Renal cortex interstitium (tissue), 11 donors: ENCODE data around the gene RNF207. TPM values are rescaled to one million over a fixed set of nuclear protein-coding genes. Genes with fewer than 3 reads are reported as not detected.

ENCODE experiments used
- DNase-seq, 11 donors: peaks; one replicate each; pipeline ENCODE4 v3.0.0-alpha.2; 2013; ENCODE audit warnings: low read depth in 9 of 11, low spot score in 4 of 11; ENCODE audit errors: extremely low read depth in 1 of 11
- polyA plus RNA-seq, 3 donors: library from polyadenylated mRNA; unstranded; fragments of 120-200 nt; gene quantifications; one replicate each; pipeline ENCODE4 v1.2.1, GENCODE V29; 2013; ENCODE audit not compliant: insufficient read length in 3 of 3

The RNF207 gene
- polyA plus RNA-seq, 3 donors = 20.0 to 52.0 (median 25.4) TPM

GRCh38 chr1:6170116-6170741 lies 35.7 kb upstream of the RNF207 start:
- no peak for DNase-seq

DNA sequence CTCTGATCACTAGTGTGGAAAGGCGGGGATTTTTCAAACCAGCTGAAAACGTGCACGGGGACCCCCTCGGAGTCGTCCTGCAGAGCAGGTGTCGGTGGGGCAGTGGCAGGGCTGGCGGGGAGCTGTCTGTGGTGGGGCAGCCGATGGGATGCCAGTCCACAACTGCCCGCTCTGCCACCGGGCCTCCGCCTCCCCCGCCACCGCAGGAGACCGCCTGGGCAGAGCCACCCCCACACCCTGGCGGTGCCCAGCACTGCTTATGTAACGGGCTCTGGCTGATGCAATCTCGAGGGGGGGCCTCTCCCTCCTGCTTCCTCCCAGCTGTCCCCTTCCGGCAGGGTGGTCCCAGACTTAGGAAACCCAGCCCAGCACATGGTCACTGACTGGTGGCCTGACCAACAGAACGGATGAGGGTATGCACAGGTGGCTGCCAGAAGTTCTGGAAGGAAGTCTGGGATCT lies 35.1 kb upstream of the RNF207 start:
- no peak for DNase-seq

DNA sequence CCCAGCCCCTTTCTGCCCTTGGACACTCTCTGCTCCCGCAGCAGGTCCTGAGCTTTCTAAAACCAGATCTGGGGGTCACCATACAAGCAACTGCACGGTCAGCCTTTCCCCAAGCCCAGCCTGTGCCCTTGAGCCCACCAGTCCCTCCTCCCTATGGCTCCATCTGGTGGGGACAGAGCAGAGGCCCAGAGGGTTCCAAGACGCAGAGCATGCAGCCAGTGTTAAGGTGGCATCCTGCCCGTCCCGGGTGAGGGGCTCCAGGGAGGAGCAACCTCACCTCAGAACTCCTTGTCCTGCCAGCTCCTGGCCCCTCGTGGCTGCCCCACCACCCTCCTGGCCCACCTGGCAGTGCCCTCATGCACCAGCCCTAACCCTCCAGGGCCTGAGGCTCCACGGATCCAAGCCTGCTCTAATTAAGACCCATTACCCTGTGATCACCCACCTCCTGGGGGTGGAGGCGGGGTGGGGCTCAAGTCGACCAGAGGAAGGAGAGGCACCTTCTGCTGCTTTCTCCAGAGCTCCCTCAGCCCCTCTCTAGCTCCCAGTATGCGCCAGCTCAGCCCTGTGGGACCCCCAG lies 34.3 kb upstream of the RNF207 start:
- no peak for DNase-seq

DNA sequence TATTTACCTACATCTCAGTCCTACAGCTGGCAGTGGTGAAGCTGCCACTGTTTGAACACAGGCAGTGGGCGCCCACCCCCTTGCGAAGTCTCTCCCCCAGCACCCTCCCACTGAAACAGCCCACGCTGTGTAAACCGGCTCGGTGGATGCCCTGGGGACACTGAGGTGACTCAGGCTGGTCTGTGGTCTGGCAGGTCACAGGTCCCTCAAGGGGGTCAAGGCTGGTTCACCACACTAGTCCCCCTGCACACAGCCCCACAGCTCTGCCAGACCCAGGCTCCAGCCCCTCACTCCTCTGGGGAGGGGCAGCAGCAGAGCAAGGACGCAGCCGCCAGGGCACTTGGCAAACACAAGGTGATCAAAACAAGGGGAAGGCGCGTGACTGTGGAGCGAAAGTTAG lies 33.4 kb upstream of the RNF207 start:
- no peak for DNase-seq

DNA sequence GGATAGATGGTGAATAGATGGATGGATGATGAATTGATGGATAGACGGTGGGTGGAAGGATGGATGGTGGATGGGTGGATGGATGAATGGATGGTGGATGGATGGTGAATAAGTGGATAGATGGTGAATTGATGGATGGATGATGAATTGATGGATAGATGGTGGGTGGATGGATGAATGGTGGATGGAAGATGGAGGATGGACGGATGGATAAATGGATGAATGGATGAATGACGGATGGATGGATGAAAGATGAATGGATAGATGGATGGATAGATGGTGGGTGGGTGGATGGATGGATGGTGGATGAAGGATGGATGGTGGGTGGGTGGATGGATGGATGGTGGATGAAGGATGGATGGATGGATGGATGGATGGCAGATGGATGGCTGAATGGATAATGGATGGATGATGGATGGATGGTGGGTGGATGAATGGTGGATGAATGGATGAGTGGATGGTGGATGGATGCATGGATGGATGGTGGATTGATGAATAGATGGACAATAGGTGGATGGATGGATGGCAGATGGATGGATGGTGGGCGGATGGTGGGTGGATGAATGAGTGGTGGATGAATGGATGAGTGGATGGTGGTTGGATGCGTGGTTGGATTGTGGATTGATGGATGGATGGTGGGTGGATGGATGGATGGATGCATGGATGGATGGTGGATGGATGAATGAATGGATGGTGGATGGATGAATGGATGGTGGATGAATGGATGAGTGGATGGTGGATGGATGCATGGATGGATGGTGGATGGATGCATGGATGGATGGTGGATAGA lies 31.1 kb upstream of the RNF207 start:
- no peak for DNase-seq

DNA sequence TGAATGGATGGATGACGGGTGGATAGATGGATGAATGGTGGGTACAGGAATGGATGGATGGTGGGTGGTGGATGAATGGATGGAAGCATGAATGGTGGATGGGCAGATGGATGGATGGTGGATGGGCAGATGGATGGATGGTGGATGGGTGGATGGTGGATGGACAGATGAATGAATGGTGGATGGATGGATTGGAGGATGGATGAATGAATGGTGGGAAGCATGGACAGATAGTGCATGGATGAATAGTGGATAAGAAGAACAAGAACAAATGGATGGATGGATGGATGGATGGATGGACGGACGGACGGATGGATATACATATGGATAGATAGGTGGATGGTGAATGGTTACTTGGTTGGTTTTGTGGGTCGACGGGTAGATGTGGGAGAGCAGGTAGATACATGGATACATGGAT lies 30.5 kb upstream of the RNF207 start:
- DNase-seq = no peak

DNA sequence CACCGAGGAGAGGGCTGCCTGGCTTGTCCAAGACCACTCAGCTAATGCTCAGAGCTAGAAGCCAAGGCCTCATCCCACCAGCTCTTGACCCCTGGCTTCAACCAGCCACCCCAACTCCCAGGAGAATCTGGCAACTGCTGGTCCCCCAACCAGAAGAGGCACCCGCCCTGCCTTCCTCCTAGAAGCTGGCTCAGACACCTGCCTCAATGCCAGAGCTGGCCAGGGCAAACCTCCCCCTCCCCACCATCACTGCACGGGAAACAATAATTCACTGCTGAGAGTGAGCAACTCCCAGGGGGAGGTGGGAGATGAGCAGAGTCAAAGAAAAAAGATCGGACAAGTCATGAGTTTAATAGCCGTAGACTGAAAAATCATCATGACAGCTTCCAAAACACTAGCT lies 29.1 kb upstream of the RNF207 start:
- no peak for DNase-seq

- no peak for DNase-seq
Observed at GRCh38 chr1:6177681-6178380, 28.1 kb upstream of the RNF207 start.

DNA sequence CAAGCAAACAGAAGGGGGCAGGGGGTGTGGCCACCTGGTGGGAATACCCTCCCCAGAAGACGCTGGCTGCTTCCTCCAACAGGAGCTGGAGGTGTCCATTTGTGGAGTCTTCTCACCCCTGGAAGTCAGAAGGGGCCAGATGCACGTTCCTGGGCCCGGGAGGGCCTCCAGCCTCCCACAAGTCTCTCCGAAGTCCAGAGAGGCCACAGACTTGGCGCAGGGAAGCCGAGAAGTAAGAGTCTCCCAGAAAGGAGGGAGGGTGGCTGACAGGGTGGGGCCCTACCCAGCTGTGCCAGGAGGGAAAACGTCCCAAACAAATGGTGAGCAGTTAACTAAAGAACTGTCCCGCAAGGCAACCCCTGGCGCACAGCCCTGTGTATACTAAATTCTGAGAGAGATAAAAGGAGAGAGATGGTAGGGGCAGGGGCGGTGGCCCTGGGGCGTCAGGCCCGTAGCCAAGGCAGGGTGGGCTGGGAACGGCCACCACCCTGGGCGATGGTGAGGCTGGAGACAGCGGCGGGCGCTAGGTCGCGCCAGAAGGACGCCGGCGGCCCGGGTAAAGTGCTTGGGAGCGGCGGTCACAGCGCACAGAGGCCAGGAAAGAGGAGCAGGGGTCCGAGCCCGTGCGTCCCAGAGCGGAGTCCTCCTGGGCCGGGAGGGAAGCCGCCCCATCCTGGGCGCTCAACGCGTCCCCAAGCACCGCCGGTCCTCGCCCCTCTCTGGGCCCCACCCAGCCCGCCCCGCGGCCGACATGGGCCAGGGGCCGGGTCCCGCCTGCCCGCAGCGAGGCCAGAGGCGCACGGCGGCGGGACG lies 27.0 kb upstream of the RNF207 start:
- no peak for DNase-seq

DNA sequence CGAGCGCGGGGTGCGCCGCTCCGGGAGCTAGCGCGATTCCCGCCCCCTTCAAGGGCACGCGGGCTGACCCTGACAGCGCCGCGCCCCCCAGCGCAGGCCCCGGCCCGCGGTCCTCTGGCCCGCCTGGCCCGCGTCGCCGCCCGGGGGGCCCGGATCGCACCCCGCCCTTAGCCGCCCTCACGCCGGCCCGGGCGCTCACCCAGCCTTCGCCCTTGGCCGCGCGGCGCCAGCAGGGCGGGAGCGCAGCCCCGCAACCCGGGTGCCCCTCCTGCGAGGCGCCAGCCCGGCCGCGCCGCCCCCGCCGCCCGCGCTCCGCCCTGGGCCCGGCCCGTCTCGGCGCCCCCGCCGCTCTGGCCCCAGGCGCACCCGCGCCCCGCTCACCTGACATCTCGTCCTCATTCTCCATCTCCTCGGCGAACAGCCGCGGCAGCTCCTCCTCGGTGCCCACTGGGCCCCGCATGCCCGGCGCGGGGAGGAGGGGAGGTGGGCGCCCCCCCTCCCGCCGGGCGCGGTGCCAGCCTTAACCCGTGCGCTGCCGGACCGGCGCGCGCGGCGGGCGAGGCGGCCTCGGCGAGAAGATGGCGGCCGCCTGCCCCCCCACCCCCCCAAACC lies 26.2 kb upstream of the RNF207 start:
- DNase-seq = no peak

DNA sequence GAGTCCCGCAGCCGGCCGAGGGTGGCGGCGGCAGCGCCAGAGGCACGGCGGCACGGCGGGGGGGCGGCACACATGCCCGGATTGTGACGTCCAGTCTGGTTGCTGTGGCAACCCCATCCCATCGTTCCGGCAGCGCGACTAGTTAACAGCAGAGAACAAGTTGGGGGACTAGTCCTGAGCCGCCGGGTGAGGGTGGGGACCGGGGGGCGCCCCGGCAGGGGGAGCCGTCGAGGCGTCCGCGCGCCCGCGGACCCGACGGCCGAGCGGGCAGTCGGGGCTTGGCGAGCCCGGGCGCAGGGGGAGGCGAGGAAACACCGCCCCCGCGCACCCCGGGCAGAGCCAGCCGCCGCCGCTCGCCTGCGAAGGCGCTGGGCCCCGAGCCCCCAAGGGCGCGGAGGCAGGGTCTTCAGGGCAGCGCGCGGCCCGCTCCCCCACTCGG lies 25.6 kb upstream of the RNF207 start, which contains the start of gene CHD5:
TSS of gene CHD5 (minus strand) at position 54 of the 439 bp plus-strand sequence. CDS start 298 bp downstream, outside the sequence.
- no peak for DNase-seq

DNA sequence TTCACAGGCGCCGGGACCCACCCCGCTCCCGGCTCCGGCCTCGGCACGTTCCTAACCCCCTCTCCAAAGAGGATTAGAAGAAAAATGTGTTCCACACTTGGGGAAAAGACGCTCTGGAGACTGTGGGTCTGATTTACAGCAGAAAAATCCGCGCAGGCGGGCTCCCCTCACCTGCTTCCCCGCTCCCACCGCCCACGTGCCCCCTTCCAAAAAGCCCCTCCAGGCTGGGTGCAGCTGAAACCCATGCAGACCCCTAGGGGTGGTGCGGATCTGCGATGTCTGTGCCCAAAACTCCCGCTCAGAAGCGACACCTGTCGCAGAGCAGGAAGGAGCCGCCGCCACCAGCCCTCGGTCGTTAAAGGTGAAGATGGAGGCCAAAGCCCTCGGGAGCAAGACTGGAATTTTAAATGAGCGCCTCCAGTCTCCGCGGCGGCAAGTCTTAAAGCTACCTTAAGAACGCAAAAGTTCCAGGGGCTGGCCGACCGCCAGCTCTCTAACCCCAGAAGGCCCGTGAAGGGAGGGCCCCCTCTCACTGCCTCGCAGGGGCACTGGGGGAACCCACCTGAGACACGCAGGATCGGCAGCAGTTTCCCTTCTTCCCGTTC lies 25.1 kb upstream of the RNF207 start:
- DNase-seq = no peak

DNA sequence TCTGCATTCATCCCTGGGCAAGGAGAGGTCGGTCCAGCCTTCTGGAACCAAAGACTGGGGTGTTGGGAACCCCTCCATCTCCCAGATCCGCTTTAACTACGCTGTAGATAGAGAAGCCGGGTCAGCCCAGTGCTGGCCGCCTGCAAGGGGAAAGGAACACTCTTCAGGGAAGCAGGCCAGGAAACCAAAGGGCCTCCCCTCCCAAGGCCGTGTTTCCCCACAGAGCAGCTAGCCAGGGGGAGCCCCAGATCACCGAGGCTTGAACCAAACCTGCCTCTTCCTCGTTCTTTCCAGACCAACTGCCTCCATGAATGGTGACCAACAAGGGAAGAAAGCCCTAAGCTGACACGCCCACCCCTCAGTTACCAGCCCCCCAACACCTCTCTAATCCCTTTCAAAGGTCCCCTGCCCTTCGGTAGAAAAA lies 24.6 kb upstream of the RNF207 start:
- DNase-seq = no peak

GRCh38 chr1:6183520-6183989 lies 22.4 kb upstream of the RNF207 start:
- DNase-seq = no peak

- DNase-seq = no peak
Observed at GRCh38 chr1:6184083-6184783, 21.7 kb upstream of the RNF207 start.

DNA sequence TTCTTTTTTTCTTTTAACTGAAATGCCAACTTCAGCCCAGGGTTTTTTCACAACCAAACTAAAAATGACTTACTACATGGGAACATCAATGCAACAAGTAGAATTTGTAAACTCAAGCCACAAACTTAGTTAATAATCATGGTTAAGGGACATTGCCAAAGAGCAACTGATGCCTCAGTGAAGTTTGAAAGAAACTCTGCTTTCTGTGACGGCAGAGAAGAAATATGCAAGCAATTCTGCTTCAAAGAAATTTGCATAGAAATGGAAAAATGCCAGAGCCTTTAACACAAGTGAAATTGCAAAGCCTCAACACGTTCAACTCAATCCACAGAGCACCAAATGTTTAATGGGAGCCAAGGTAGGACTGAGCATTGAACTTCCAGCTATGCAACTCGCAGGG lies 20.8 kb upstream of the RNF207 start:
- no peak for DNase-seq

- no peak for DNase-seq
Observed at GRCh38 chr1:6185635-6186382, 20.1 kb upstream of the RNF207 start.
